ENCODE results near the gene ZNF32.

GRCh38 chr10:43680035-43680434 is 31.4 kb upstream of the ZNF32 start:
- TF ChIP-seq CTCF (IDR thresholded peaks at IDR 0.05; ENCODE audit: poor library complexity) (no peak), EZH2phosphoT487 (IDR thresholded peaks at IDR 0.05; ENCODE audit: low read depth, severe bottlenecking, unreplicated experiment) (no peak)
